AG10803 (cell line): ENCODE results near the gene PCLO.

Experiments used
- DNase-seq: peaks from one replicate; pipeline ENCODE4 v3.0.0; 2010; ENCODE audit warnings: low read depth
- H3K4me3 ChIP-seq: 2 replicates; pipeline ENCODE4 v1.5.1; 2011; ENCODE audit warnings: mild to moderate bottlenecking, low read length, control low read depth
- TF ChIP-seq, protein P1 (sequence below): conservative IDR thresholded peaks from 2 replicates; pipeline ENCODE4 v1.5.1; 2011; ENCODE audit warnings: mild to moderate bottlenecking, low read length, control low read depth, inconsistent platforms

The PCLO gene

DNA sequence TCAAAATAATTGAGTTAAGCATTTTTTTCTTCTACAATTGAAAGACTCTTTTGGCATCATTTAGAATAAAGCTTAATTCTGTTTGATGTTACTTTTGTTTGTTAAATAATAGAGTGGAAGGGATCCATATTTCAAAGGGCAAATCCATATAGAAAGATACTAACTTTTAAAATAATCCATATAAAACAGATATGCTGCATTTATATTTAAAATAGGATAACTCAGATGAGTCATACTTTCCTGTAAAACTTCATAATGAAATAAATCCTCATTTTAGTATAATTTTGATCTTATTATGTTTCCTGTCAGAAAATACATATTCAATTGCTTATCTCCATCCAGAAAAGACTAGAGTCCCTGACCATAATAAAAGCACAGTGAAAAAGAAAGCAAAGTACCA, 323.6 kb downstream of the PCLO start:
- no peak overlapping the region for H3K4me3 ChIP-seq
- no peak for DNase-seq
- TF ChIP-seq, protein P1, sequence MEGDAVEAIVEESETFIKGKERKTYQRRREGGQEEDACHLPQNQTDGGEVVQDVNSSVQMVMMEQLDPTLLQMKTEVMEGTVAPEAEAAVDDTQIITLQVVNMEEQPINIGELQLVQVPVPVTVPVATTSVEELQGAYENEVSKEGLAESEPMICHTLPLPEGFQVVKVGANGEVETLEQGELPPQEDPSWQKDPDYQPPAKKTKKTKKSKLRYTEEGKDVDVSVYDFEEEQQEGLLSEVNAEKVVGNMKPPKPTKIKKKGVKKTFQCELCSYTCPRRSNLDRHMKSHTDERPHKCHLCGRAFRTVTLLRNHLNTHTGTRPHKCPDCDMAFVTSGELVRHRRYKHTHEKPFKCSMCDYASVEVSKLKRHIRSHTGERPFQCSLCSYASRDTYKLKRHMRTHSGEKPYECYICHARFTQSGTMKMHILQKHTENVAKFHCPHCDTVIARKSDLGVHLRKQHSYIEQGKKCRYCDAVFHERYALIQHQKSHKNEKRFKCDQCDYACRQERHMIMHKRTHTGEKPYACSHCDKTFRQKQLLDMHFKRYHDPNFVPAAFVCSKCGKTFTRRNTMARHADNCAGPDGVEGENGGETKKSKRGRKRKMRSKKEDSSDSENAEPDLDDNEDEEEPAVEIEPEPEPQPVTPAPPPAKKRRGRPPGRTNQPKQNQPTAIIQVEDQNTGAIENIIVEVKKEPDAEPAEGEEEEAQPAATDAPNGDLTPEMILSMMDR, result no peak

- H3K4me3 ChIP-seq, result no peak overlapping the region
- TF ChIP-seq, protein P1, result no peak
Observed at GRCh38 chr7:82838314-82838713, 324.4 kb downstream of the PCLO start.

DNA sequence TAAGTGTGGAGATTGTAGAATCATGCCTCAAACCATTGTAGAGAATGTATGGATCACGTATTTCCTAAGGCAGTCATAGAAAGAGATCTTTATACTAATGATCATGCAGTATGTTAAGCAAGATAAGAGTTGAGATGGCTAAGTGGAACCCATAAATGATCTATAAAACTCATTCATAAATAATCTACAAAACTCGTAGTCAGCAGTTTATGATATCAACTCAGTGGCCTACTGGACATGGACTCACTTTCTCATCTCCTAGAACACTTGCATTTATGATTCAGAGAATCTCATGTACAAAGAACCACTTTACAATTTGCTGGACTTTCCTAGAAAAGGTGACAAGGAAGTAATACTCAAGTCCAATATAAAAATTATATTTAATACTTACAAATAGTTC, 339.6 kb downstream of the PCLO start:
- TF ChIP-seq, protein P1, result no peak
- no peak overlapping the region for H3K4me3 ChIP-seq
- DNase-seq, result no peak

More at GRCh38 chr7:82838314-82838713, 324.4 kb downstream of the PCLO start:
- no peak for DNase-seq

GRCh38 chr7:82821037-82821436, 341.6 kb downstream of the PCLO start:
- TF ChIP-seq, protein P1, result no peak
- H3K4me3 ChIP-seq, result no peak overlapping the region
- DNase-seq, result no peak

DNA sequence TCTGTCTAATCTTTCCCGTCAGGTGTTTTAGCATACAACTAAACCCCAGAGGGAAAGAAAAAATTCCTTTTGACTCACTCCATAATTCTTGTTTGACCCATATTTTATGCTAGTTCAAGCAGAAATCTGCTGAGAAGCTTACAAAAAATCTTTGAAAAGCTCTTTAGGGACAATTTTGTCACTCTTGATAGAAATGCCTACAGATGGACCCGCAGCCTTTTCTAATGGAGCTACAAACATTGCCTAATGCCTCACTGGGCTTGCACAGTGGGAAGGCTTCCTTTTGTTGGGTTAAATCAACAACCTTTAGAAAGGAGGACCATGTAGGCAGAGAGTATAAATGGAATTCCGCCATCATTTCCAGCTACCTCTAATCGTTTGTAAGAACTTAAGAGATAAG, 344.5 kb downstream of the PCLO start:
- TF ChIP-seq, protein P1, result no peak
- no peak overlapping the region for H3K4me3 ChIP-seq
- DNase-seq, result no peak

- TF ChIP-seq, protein P1, result no peak
- no peak overlapping the region for H3K4me3 ChIP-seq
- no peak for DNase-seq
Observed at GRCh38 chr7:82816272-82816671, 346.4 kb downstream of the PCLO start.

DNA sequence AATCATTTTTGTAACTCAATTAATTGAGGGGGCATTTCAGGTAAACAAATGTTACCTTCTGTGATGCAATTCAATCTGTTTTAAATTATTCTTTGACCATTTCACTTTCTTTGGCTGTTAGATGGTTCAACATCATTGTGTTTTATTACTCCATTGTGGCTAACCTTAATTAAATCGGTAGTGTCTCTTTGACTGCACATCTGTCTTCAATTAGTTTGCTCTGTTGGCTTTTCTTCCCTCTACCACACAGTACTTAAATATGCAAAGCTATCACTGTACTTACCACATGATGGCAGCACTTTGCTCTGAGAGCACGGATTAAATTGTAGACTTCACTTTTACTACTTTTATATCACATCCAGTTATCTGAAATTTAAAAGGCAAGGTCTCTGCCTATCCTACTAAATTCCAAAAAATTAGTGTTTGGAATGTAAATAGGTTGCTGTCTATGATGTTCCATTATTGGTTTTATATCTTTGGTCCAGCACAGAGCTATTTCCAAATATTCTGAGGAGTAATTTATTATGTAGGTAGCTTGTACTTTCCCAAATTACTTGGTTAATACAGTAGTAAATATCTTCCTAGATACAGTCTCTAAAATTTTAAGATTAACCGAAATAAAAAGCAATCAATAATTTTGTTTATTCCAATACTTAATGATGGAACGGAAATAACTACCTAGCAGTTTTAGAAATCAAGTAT, 352.0 kb downstream of the PCLO start:
- no peak overlapping the region for H3K4me3 ChIP-seq
- peak; percentile 93 for DNase-seq
- TF ChIP-seq, protein P1, result peak; percentile 89
